Hematopoietic multipotent progenitor cell treated with erythropoietin and hydrocortisone succinate and interleukin-3 and kit ligand, for 15 days (in vitro differentiated cells): Measurements from ENCODE around the gene MBD1.
"Not testable (repeated sequence)": the region's sequence is repeated elsewhere in the genome, so short reads cannot be mapped to it uniquely, and the experiment has no call there.

Source experiments
- DNase-seq: peaks from one replicate; pipeline ENCODE4 v3.0.0-alpha.2; 2015; ENCODE audit warnings: low spot score

Gene MBD1, protein sequence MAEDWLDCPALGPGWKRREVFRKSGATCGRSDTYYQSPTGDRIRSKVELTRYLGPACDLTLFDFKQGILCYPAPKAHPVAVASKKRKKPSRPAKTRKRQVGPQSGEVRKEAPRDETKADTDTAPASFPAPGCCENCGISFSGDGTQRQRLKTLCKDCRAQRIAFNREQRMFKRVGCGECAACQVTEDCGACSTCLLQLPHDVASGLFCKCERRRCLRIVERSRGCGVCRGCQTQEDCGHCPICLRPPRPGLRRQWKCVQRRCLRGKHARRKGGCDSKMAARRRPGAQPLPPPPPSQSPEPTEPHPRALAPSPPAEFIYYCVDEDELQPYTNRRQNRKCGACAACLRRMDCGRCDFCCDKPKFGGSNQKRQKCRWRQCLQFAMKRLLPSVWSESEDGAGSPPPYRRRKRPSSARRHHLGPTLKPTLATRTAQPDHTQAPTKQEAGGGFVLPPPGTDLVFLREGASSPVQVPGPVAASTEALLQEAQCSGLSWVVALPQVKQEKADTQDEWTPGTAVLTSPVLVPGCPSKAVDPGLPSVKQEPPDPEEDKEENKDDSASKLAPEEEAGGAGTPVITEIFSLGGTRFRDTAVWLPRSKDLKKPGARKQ

DNA sequence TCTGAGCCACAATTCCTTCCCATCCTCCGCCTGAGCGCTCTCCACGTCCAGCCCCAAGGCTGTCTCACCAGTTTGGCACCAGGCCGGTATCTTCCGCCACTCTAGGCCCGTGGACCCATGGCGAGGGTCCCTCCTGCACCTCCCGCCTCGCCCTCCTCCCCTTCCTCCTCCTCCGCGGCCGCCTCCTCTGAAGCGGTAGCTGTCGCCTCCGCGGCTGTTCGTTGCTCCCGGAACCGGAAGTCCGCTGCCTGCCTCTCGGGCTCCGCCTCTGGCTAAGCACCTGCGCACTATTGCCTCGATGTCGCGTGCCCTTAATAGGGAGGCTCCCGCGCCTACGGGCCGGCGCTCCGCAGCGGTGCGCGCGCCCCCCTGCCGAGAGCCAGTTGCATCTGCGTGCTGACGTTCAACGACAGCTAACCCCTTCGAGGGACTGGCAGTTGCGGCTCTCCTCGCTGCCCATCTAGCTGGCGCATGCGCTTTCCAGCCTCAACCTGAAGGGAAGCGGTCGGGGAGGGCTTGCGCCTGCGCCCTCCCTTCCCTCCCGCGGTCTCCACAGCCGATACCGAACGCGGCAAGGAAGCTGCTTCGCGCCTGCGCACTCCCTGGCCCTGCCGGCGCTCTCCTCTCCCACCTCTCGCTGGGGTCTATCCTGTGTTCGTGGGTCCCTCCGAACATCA, at the start of gene MBD1:
MBD1 (minus strand) TSS at position 229 of the 677 bp plus-strand sequence. CDS start 1,531 bp downstream, outside the sequence.
- DNase-seq, result peak; percentile 94

DNA sequence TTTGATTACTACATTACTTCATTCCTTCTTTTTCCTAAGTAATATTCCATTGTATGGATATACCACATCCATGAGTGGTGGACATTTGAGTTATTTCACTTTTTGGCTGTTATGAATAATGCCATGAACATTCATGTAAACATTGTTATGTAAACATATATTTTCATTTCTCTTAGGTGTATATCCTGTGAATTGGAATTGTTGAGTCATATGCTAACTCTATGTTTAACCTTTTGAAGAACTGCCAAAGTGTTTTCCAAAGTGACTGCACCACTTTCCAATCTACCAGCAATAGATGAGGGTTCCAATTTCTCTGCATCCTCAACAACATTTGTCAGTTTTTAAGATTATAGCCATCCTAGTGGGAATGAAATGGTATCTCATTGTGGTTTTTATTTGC, 48.9 kb upstream of the MBD1 start:
- DNase-seq, result no peak

GRCh38 chr18:50327983-50328382, 46.7 kb upstream of the MBD1 start:
- DNase-seq, result no peak

DNA sequence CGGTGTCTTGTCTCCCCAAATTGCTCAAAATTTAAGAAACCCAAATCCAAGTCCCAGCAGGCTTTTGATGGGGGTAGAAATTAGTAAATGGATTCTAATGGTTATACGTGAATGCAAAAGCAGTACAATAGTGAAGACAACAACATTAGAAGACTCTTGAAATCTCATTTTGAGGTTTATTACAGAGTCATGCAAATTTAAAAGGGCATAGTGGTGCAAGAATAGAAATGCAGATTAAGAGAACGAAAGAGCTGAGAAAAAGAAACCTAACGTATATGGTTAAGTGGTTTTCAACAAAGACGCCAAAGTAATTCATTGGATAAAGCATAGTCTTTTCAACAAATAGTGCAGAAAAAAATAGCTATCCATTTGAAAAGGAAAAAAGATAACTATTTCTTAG, 39.4 kb upstream of the MBD1 start:
- DNase-seq, result no peak

DNA sequence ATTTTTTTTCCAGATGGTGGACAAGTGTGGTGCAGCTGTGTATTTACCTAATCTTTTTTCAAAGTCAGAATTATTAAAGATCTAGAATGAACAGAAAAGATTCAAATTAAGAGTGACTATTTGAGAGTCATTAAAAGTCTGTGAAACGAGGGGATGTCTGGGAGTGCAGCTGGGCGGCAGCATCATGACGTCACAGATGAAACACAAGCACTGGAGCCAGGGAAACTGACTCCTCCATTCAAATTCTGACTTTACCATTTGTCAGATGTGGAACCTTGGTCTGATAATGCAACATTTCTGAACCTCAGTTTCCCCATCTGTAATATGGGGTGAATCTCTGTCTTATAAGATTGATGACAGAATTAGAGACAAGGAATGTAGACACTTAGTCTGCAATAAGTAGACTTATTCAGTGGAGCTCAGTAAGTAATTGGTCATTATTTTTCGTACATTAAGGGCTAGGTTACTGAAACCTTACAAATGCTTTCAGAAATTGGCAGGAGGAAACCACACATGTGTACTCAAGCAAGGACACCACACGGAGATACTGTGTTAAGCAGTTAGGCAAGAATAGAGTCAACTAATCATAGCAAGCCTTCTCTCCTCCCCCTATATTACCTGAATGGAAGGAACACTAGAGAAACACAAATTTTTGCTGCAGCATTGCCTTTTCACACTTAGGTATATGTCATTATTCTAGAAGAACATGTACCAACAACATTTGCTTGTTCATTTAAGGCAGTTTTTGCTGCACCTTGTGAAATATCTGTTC, 34.0 kb upstream of the MBD1 start:
- no peak for DNase-seq

- DNase-seq, result no peak
Observed at GRCh38 chr18:50313873-50314460, 32.6 kb upstream of the MBD1 start.

- no peak for DNase-seq
Observed at GRCh38 chr18:50313031-50313607, 31.8 kb upstream of the MBD1 start.

GRCh38 chr18:50312296-50313030, 31.1 kb upstream of the MBD1 start:
- no peak for DNase-seq

- no peak for DNase-seq
Observed at GRCh38 chr18:50311650-50312049, 30.3 kb upstream of the MBD1 start.

DNA sequence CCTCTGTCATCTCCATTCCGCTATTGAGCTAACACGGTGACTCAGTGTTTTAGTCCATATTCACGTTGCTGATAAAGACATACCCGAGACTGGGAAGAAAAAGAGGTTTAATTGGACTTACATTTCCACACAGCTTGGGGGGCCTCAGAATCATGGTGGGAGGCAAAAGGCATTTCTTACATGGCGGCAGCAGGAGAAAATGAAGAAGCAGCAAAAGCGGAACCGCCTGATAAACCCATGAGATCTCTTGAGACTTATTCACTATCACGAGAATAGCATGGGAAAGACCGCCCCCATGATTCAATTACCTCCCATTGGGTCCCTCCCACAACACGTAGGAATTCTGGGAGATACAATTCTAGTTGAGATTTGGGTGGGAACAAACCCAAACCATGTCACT, 28.8 kb upstream of the MBD1 start:
- DNase-seq, result no peak

GRCh38 chr18:50308851-50309250, 27.5 kb upstream of the MBD1 start:
- DNase-seq, result not testable (repeated sequence)

GRCh38 chr18:50307738-50308470, 26.6 kb upstream of the MBD1 start:
- peak; percentile 75 for DNase-seq

GRCh38 chr18:50307400-50307737, 26.0 kb upstream of the MBD1 start:
- DNase-seq, result no peak

DNA sequence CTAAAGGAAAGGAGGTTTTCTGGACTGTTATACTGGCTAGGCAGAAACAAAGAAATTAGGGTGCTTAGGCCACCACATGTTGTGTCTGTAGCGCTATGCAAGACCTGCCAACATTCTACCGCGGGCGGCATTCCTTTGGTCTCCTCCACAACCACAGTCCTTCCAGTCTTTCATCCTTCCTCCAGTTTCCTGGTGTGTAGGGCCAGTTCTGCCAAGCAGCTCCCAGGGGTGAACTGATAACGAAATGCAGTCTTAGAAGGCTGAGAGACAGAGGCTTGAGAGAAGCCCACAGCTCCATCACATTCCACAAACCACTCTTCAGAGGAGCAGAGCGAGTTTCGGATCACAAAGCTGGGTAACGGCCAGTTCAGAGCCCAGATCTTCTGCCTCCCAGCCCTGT, 25.6 kb upstream of the MBD1 start:
- no peak for DNase-seq

DNA sequence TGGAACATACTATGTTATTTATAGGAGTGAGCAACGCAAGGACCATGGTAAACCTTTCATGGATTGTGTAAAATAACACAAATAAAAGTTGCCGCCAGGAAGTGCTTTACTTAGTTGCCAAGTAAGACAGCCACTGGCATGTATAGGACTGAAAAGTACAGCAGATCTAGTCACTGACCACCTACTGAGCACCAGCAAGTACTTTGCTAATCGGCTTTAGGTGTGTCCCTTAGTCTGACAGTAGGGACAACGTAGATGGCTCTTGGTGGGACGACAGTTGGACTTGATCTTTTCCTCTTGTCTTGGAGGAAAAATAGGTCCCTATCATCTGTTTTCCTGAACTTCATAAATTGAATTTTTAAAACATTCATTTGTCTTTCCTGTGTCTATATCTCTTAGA, 19.8 kb upstream of the MBD1 start:
- DNase-seq, result no peak

GRCh38 chr18:50299626-50300388, 18.5 kb upstream of the MBD1 start:
- DNase-seq, result no peak

GRCh38 chr18:50298443-50299284, 17.3 kb upstream of the MBD1 start:
- DNase-seq, result no peak

DNA sequence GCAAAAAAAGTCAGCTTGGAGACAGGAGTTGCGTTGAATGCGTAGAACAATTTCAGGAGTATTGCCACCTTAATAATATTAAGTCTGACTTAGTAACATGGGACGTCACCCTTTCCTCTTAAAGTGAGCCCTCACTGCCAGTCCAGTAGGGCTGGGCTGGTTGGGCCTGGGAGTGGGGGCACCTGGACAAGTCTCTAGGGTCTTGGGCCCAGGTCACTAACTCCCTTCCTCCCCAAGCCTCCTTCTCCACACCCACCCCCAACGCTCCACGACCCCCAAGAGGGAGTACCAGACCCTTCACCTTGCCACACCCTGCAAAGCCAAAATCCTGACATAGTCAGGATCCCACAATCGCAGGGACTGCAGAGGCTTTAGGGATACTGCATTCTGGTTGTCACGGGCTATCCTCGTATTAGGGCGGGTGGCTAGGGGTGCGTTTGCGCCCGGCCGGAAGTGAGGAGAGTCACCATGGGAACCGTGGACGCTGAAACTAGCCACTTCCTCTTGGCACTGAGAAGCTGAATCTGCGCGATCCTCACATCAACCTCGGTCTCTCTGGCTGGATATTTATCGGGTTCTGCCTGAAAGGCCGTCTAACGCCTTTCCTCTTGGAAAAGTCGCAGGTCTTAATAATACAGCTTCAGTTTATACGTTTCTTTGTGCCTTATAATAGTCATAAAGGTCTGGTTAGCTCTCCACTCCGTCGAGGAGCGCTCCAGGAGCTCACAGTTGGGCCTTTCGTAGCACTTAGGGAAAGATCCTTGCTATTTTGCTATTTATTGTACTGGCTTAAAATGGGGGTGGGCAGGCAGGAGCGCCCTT, 16.5 kb upstream of the MBD1 start:
- peak; percentile 14 for DNase-seq
